Keratinocyte (primary cell): ENCODE results near the gene THBS1. TPM values are rescaled to one million over a fixed set of nuclear protein-coding genes. Genes with fewer than 3 reads are reported as not detected.

Experiments
- DNase-seq: peaks from one replicate; pipeline ENCODE4 v3.0.0-alpha.2; 2011; ENCODE audit warnings: low read depth, missing footprints, low spot score
- FAIRE-seq: peaks from 2 replicates; lab custom pipeline; 2011; peaks lifted over from hg19 to GRCh38; lab: Jason Lieb, UNC
- H2AFZ ChIP-seq: 2 replicates; pipeline ENCODE4 v1.6.0; 2012; ENCODE audit warnings: low read length, control low read depth, inconsistent platforms; ENCODE audit not compliant: control insufficient read depth
- H3K27ac ChIP-seq: 2 replicates; pipeline ENCODE4 v1.5.1; 2011; ENCODE audit warnings: low read length; ENCODE audit not compliant: control insufficient read depth, insufficient read depth
- H3K27me3 ChIP-seq: 3 replicates; pipeline ENCODE4 v1.6.0; 2011; ENCODE audit warnings: low read length; ENCODE audit not compliant: control insufficient read depth, insufficient read depth; ENCODE audit errors: extremely low read depth
- H3K36me3 ChIP-seq, 2 experiments: 2 replicates in 1 of 2; 3 replicates in 1 of 2; pipeline ENCODE4 v1.5.1; 2011; ENCODE audit warnings: low read length in 2 of 2, mild to moderate bottlenecking in 1 of 2; ENCODE audit not compliant: control insufficient read depth in 2 of 2, insufficient read depth in 2 of 2; ENCODE audit errors: extremely low read depth in 1 of 2
- H3K4me1 ChIP-seq: 3 replicates; pipeline ENCODE4 v1.5.1; 2011; ENCODE audit warnings: low read length; ENCODE audit not compliant: control insufficient read depth, insufficient read depth; ENCODE audit errors: extremely low read depth
- H3K4me2 ChIP-seq: 3 replicates; pipeline ENCODE4 v1.6.0; 2011; ENCODE audit warnings: low read depth, low read length; ENCODE audit not compliant: control insufficient read depth, insufficient read depth; ENCODE audit errors: extremely low read depth
- H3K4me3 ChIP-seq, 3 experiments: fragments of 200-600 bp in 1 of 3; sonication (generic) in 1 of 3; 2 replicates in 2 of 3; 3 replicates in 1 of 3; pipeline ENCODE4 v1.5.1; 2011 to 2016; ENCODE audit warnings: low read length in 3 of 3, mild to moderate bottlenecking in 3 of 3, control low read depth in 2 of 3, inconsistent platforms in 1 of 3, low read depth in 1 of 3, mixed read lengths in 1 of 3, mixed run types in 1 of 3, moderate library complexity in 1 of 3; ENCODE audit not compliant: control insufficient read depth in 2 of 3, insufficient read depth in 2 of 3; ENCODE audit errors: extremely low read depth in 1 of 3
- H3K79me2 ChIP-seq: 2 replicates; pipeline ENCODE4 v1.6.0; 2012; ENCODE audit warnings: low read length; ENCODE audit not compliant: control insufficient read depth, insufficient read depth
- H3K9ac ChIP-seq: 3 replicates; pipeline ENCODE4 v1.6.0; 2011; ENCODE audit warnings: low read length; ENCODE audit not compliant: control insufficient read depth, insufficient read depth; ENCODE audit errors: extremely low read depth
- H3K9me1 ChIP-seq: 3 replicates; pipeline ENCODE4 v1.6.0; 2011; ENCODE audit warnings: low read length; ENCODE audit not compliant: control insufficient read depth, insufficient read depth; ENCODE audit errors: extremely low read depth
- H3K9me3 ChIP-seq: 2 replicates; pipeline ENCODE4 v1.5.1; 2012; ENCODE audit warnings: low read depth, low read length; ENCODE audit not compliant: control insufficient read depth
- H4K20me1 ChIP-seq: 3 replicates; pipeline ENCODE4 v1.6.0; 2011; ENCODE audit warnings: low read length; ENCODE audit not compliant: control insufficient read depth, insufficient read depth; ENCODE audit errors: extremely low read depth
- CTCF ChIP-seq, 3 experiments: IDR thresholded peaks in 1 of 3; conservative IDR thresholded peaks in 1 of 3; optimal IDR thresholded peaks in 1 of 3; 2 replicates in 2 of 3; 3 replicates in 1 of 3; pipeline versions ENCODE3 to v1.5.1; 2011; ENCODE audit warnings: low read length in 3 of 3, mild to moderate bottlenecking in 3 of 3, moderate library complexity in 2 of 3, control low read depth in 1 of 3, inconsistent platforms in 1 of 3; ENCODE audit not compliant: insufficient read depth in 2 of 3; ENCODE audit errors: extremely low read depth in 1 of 3
- EZH2 ChIP-seq: IDR thresholded peaks from one replicate; pipeline ENCODE4 v1.6.1; 2012; ENCODE audit warnings: inconsistent platforms, mild to moderate bottlenecking, low read length, moderate library complexity
- dilution Hi-C: fragments of 300-500 bp; cut with MboI; formaldehyde crosslinking; loops from one replicate; pipeline ENCODE4 v1.7.0; 2020; ENCODE audit warnings: low sequenced_read_pairs; ENCODE audit not compliant: extremely low pct_ligation_motif_present
- polyA plus RNA-seq, 5 experiments: library from polyadenylated mRNA; depleted of rRNA in 3 of 5; stranded (reverse) in 3 of 5; stranded (forward) in 1 of 5; unstranded in 1 of 5; fragments of >200 nt; gene quantifications; 1 replicate in 1 of 5; 2 replicates in 3 of 5; 3 replicates in 1 of 5; pipeline versions ENCODE4 v1.2.1 to v1.2.3, GENCODE V29; 2011 to 2012; ENCODE audit warnings: missing spikeins in 2 of 5, low read depth in 1 of 5, low replicate concordance in 1 of 5

THBS1 gene
- polyA plus RNA-seq, 1 donor (not counting 4 experiments of a cell fraction or from before 2014, with no cell fraction given), result 789 TPM

- no peaks in the 10 kb centered on the region for H3K79me2 ChIP-seq
- no peak overlapping the region for H3K27ac ChIP-seq
- H2AFZ ChIP-seq, result no peak overlapping the region
- DNase-seq (peak; percentile 21), FAIRE-seq (no peak)
- dilution Hi-C loops, result no loop called here
- no peaks in the 10 kb centered on the region for H3K9me3 ChIP-seq
- no peaks in the 10 kb centered on the region for H3K4me1 ChIP-seq
- H3K9ac ChIP-seq, result no peak overlapping the region
- no peaks in the 10 kb centered on the region for H3K27me3 ChIP-seq
- peaks cover 30% of the 10 kb centered on the region for H4K20me1 ChIP-seq
- no peak overlapping the region for H3K4me2 ChIP-seq
- peaks cover 17 to 28% of the 10 kb centered on the region in 2 experiments for H3K36me3 ChIP-seq
- TF ChIP-seq CTCF (optimal IDR thresholded peaks at IDR 0.05 in 1 of 3, IDR thresholded peaks at IDR 0.05 in 1 of 3, conservative IDR thresholded peaks at IDR 0.05 in 1 of 3; ENCODE audit: extremely low read depth in 1 of 3, insufficient read depth in 2 of 3, low read length in 3 of 3) (no peak), EZH2 (no peak)
- H3K4me3 ChIP-seq, result no peak overlapping the region
- H3K9me1 ChIP-seq, result no peaks in the 10 kb centered on the region
These were observed 16.5 kb downstream of the THBS1 start for GRCh38 chr15:39597336-39597735.

GRCh38 chr15:39597751-39598185 lies 16.9 kb downstream of the THBS1 start:
- H3K9me1 ChIP-seq, result no peaks in the 10 kb centered on the region
- no peaks in the 10 kb centered on the region for H3K79me2 ChIP-seq
- peak; percentile 54 for DNase-seq
- H4K20me1 ChIP-seq, result peaks cover 26% of the 10 kb centered on the region
- H3K4me3 ChIP-seq, result no peak overlapping the region
- no peak for TF ChIP-seq EZH2
- TF ChIP-seq CTCF (optimal IDR thresholded peaks at IDR 0.05 in 1 of 3, IDR thresholded peaks at IDR 0.05 in 1 of 3, conservative IDR thresholded peaks at IDR 0.05 in 1 of 3; ENCODE audit: extremely low read depth in 1 of 3, insufficient read depth in 2 of 3, low read length in 3 of 3), result peak in 1 of 3 experiments; percentile 17
- no peak overlapping the region for H3K9ac ChIP-seq
- H3K9me3 ChIP-seq, result no peaks in the 10 kb centered on the region
- H3K36me3 ChIP-seq, result peaks cover 14 to 24% of the 10 kb centered on the region in 2 experiments
- no peak overlapping the region for H3K27ac ChIP-seq
- no peak overlapping the region for H2AFZ ChIP-seq
- dilution Hi-C loops, result no loop called here
- no peaks in the 10 kb centered on the region for H3K27me3 ChIP-seq
- no peak for FAIRE-seq
- no peak overlapping the region for H3K4me2 ChIP-seq
- H3K4me1 ChIP-seq, result no peaks in the 10 kb centered on the region
